Stimulated activated CD8-positive, alpha-beta memory T cell treated with anti-CD3 and anti-CD28 coated beads, Interleukin-7, amount 100 ng/mL, for 48 hours (primary cell): ENCODE data around the gene DST.
"Not testable (repeated sequence)": the region's sequence is repeated elsewhere in the genome, so short reads cannot be mapped to it uniquely, and the experiment has no call there.

Source experiments
- DNase-seq, 2 donors: peaks; one replicate each; pipeline ENCODE4 v3.0.0-alpha.2; 2020; ENCODE audit warnings: low read depth in 1 of 2; ENCODE audit errors: extremely low read depth in 1 of 2

The DST gene

GRCh38 chr6:56518995-56519767, 123.5 kb downstream of the DST start:
- DNase-seq = no peak

- DNase-seq = no peak
Measured at GRCh38 chr6:56517155-56517745, 125.4 kb downstream of the DST start.

DNA sequence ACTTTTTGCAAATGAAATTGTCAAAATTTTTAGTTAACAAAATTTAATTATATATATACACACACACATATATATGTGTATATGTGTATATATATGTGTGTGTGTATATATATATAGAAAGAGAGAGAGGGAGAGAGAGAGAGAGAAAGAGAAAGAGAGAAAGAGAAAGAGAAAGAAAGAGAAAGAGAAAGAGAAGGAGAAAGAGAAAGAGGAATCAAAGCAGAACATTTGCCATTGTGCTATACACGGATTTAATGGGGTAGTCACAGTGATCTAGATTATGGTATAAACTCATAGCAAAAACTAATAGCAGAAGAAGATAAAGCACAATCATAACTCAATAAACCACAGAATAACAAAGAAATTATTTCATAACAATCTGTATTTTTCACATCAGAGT, 126.7 kb downstream of the DST start:
- no peak for DNase-seq

GRCh38 chr6:56515081-56515905, 127.4 kb downstream of the DST start:
- DNase-seq = no peak

DNA sequence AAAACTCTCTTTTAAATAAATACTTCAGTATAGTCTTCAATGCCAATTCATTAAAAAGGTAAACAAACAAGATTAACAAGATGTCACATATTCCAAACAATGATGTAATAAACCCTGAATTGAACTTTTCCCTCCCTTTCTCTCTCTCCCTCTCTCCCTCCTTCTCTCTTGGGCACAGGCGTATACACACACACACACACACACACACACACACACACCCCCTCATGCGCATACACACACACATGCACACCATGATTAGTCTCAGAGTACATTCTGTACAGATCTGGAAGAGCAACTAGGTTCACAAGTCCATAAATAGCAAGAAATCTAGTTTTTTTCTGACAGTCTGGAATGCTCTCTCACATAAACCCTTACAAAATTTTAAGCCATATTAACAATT, 128.3 kb downstream of the DST start:
- DNase-seq = no peak

DNA sequence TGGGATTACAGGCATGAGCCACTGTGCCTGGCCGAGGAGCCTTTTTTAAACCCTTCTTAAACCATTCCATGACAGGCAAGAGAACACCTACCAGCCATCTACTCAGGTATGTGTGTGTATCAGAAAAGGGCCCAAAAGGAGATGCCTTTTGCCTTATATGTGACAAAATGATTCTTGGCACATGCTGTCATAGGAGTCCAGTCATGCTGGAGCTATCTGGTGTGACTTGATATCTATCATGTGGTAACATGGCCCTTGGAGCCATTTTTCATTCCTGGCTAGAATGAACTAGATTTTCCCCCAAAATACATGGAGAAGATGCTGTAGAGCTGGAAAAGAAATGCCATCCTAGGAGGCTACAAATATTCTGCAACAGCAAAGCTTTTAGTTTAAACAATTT, 129.1 kb downstream of the DST start:
- no peak for DNase-seq

DNA sequence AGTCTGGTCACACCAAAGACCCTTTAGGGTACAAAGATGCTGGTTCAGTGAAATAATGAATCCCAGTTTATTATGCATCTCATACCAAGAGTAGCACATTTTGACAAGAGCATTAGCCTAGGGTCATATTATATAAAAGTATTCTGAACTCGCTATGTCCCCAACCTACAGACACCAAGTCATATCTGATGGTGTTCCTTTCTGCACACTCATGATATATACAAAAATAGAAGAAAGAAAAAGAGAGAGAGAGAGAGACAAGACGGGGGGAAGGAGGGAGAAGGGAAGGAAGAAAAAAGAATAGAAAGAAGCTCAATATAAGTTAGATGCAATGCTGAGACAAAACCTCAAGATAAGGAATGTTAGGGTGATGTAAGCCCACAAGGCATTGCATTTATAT, 131.1 kb downstream of the DST start:
- no peak for DNase-seq

DNA sequence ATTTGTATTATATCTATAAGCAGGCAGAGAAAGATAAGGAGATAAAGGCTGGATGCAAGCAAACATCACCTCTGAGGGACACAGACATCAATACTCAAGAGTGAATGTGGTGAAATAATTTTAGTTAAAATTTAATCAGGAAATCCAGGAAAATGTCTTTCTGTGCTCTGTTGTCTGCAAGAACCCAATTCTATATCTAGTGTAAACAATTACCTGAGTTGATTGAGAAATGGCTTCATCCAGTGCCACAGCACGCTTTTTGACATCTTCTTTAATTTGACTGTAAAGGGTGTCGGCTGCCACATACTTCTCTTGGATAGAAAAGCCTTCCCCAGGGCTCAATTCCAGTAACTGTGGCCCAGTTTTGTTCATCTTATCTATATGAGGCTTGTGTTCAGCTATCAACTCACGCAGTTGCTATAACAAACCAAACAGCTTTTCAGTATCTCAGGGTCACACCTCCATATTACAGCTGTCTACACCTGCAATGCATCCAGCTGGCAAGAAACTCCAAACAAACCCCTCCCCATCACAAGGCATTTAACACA, 131.6 kb downstream of the DST start:
- no peak for DNase-seq

DNA sequence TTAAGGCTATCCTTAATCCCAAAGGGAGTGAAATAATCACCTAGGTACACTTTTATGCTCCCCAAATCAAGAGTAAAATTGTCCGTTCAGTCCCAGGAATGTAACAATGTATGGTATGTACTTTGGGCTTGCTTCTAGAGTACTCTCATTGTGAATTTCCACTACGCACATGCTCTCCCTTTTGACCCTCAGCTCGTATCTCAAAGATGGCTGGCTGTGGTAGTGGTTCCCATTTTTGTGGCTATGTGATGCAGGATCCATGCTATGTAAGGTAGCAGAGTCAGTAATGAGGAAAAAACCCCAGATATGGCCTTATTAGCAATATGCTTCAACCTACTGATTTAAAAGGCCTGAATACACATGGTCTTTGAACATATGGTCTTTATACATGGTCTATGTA, 133.7 kb downstream of the DST start:
- DNase-seq = no peak

GRCh38 chr6:56507517-56507916, 135.2 kb downstream of the DST start:
- no peak for DNase-seq

DNA sequence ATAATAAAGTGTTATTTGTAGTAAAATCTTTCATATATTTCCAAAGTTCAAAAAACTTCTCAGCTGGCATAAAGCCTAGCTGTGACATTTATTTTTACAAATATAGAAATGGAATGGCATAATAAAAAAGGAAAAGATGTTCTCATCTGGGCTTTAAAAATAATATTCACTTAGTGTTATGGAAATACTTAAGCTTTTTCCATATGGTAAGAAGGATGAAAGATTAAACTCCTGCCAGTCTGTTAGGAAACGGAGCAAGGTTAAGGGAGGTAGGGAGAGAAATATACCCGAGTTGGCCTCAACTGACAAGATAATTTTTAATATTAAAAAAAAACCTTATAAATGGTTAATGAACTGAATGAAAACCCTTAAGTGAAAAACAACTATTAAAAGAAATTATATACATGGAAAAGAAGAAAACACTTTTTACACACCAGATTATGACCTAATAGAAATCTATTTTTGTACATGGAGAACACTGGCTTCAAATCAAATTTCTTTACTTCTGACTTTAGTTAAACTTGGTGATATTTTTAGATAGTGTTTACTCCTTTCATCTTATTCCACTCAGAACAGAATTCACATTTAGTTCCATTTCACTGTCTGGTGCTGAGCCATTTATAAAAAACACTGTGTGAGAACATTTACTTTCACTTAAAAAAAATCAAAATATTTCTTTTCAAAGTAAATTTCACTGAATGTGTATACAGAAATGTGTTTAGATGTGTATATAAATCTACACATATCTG, 137.0 kb downstream of the DST start:
- no peak for DNase-seq

DNA sequence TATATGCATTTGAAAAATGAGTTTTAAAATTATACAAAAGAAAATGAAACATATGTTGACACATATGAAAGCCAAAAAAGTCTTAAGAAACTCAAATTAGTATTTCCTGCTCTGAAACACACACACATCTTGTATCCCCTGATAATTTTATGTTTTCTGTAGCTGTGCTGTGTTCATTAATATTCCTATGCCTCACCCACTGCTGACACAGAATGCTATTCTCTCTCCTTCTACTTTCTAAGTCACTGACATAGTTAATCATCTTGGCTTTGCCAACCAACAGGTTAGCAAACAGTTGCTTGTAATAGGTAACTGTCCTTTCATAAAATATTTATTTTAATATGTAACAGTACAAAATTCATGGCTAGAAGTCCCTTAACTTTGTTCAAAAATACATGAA, 140.7 kb downstream of the DST start:
- DNase-seq = no peak

DNA sequence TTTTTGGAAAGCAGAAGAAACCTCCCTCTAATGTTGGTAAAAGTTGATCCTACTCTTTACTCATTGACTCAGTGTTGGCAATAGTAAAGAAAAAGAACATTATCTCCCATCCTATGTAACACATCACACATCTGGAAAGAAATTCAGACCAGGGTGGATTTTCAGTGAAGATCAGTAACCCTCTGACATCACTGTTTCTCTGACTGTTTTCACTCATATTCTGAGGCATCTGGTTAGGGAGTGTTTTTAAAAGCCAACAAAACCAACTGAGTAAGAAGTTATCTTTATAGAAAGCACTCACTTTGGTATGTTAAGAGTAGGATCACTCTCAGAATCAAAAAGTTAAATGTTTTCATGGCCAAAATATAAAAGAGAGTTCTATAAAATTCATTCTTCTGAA, 143.6 kb downstream of the DST start:
- DNase-seq = no peak

GRCh38 chr6:56497691-56498090, 145.0 kb downstream of the DST start:
- DNase-seq = no peak

GRCh38 chr6:56497240-56497639, 145.4 kb downstream of the DST start:
- DNase-seq = no peak

DNA sequence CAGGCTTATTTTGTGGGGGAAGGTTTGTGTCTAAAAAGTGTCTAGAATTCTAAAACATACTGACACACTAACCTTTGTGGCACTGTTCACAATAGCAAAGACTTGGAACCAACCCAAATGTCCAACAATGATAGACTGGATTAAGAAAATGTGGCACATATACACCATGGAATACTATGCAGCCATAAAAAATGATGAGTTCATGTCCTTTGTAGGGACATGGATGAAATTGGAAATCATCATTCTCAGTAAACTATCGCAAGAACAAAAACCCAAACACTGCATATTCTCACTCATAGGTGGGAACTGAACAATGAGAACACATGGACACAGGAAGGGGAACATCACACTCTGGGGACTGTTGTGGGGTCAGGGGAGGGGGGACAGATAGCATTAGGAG, 146.0 kb downstream of the DST start:
- not testable (repeated sequence) for DNase-seq

DNA sequence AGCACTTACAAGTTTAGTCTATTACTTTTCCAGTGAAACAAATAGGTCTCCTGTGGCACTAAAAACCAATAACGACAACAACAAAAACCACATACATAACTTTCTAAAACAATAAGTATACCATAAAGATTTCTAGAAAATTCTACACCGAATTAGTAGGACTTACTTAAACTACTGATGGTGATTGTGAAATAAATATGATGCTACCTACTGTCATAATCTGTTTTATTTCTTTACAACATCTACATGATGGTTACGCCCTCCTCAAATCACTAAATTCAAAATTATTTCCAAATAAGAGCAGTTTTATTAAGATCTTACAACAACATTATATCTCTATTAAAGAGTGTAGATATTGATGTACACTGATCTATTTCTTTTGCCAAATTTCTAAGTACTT, 147.0 kb downstream of the DST start:
- no peak for DNase-seq

DNA sequence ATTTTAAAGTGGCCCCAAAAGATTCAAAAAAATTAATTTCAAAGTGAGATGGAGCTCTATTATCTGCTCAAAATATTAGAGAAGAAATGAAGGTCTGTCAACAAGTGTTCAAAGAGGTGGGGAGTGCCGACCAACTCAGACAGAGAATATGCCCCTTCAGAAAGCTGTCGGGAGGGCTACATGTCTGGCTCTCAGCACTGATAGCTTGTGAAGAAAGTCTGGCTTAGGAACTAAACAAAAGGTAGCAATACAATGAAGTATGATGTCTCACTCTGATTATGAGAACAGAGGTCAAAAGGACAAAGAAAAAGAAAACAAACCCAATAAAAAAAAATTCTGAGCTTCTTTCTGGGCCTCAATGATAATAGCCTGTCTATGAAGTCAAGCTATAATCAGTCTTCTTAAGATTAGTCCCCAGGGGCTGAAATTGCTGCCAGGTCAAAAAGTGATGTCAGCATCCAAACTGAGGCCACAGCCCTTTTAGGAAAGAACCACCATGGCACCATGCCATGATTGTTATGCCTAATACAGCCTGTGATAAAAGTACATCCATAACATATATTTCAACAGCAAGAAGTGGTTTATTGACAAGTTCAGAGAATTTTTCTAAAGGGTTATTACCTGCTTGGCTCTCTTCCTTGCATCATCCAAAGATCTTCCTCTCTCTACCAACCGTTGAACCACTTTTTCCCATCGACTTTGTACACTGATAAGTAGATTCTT, 150.9 kb downstream of the DST start:
- no peak for DNase-seq

GRCh38 chr6:56490993-56491392, 151.7 kb downstream of the DST start:
- DNase-seq = no peak

GRCh38 chr6:56489559-56489958, 153.1 kb downstream of the DST start:
- no peak for DNase-seq
